GM12865 (cell line): ENCODE measurements around the gene ITM2C.
A peak's percentile ranks its signal among the peaks of the same experiment; 100 is the strongest.

Experiments used
- DNase-seq: peaks from one replicate; pipeline ENCODE4 v3.0.0; 2010; ENCODE audit warnings: low read depth
- H3K4me3 ChIP-seq: 2 replicates; pipeline ENCODE4 v1.5.1; 2011; ENCODE audit warnings: mild to moderate bottlenecking, low read depth, low read length, control low read depth
- CTCF ChIP-seq: IDR thresholded peaks from 2 replicates; pipeline ENCODE4 v1.5.1; 2011; ENCODE audit warnings: low read length, control low read depth, low read depth, inconsistent platforms; ENCODE audit not compliant: insufficient read depth; ENCODE audit errors: missing control alignments

ITM2C gene

DNA sequence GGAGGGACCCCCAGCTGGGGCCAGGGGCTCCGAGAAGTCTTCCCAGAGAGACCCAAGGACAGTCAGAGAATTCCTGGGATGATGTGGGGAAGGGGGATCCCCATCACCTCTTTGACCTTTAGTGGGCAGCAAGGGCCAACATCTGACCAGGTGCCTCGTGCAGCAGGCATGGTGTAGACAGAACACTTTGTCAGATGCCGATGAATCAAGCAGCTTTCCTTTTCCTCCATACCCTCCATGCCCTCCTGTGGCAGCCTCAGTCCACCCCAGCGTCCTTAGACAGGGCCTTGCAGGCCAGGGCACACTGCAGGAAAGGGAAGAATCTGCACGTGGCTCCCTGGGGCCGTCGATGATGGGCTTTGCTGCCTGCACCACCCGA lies 34.0 kb downstream of the ITM2C start:
- no peak for TF ChIP-seq CTCF
- H3K4me3 ChIP-seq, result no peak overlapping the region
- DNase-seq, result no peak

DNA sequence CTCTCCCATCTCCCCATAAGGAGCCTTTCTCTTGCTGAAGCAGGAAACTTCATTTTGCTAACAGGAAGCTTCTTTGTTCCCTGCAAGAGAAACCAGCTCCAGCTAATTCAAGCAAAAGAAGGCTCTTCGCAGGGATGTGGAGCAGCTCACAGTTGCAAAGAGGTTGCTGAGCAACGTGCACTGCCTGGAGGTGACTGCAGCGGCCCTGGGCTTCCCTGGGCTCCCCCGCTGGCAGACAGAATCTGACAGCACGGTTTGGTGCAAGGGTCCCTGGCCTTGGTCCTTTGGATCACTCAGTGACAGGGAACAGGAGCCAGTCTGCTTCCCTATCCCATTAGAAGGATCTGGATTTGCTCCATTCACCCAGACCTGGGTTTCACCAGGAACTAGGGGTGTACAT lies 34.5 kb downstream of the ITM2C start:
- H3K4me3 ChIP-seq, result no peak overlapping the region
- no peak for DNase-seq
- no peak for TF ChIP-seq CTCF

GRCh38 chr2:230899786-230900185 lies 35.0 kb downstream of the ITM2C start:
- no peak for DNase-seq
- no peak for TF ChIP-seq CTCF
- no peak overlapping the region for H3K4me3 ChIP-seq

DNA sequence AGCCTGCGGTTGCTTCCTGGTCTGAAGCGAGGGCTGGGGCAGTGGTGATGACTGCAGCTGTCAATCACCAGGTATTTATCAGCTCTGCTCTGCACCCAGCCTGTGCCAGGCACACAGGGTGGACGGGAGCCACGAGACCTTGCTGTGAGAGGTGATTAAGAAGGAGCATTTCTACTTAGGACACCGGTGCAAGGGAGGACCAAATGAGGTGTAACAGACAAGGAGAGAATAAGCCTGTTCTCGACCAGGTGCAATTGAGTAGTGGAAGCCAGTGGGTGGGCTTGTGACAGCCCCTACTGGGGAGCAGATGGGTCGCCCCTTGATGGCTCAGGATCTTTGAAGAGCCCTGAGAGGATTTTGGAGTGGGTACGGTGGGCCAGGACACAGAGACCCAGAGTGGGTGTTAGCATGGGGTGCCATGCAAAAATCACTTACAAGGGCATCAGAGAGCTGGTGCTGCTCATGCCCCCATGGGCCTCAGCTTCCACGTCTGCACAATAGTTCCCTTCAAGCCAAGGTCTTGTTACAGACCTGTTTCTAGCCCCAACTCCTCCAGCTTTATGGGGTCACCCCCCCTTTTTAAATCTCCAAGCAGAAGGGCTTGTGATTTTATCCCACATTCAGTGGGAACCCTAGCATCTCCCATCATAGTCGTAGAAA lies 35.7 kb downstream of the ITM2C start:
- no peak for TF ChIP-seq CTCF
- DNase-seq, result no peak
- H3K4me3 ChIP-seq, result no peak overlapping the region

GRCh38 chr2:230901006-230901405 lies 36.3 kb downstream of the ITM2C start:
- no peak for TF ChIP-seq CTCF
- no peak overlapping the region for H3K4me3 ChIP-seq
- no peak for DNase-seq

GRCh38 chr2:230902180-230902899 lies 37.6 kb downstream of the ITM2C start:
- no peak overlapping the region for H3K4me3 ChIP-seq
- peak; percentile 91 for DNase-seq
- peak; percentile 96 for TF ChIP-seq CTCF
